DMS153 treated with DMSO at 0.1 percent for 48 hours (cell line): ENCODE measurements around the gene TICAM1.
"Not testable (repeated sequence)": the region's sequence is repeated elsewhere in the genome, so short reads cannot be mapped to it uniquely, and the experiment has no call there.

Experiments used
- DNase-seq: peaks from one replicate; lab custom pipeline; 2025; ENCODE audit not compliant: unreplicated experiment; lab: John Stamatoyannopoulos, UW

TICAM1 gene

GRCh38 chr19:4845975-4846374 is 14.5 kb upstream of the TICAM1 start:
- not testable (repeated sequence) for DNase-seq

GRCh38 chr19:4844348-4845179 is 13.1 kb upstream of the TICAM1 start:
- no peak for DNase-seq

GRCh38 chr19:4843647-4843965 is 12.1 kb upstream of the TICAM1 start:
- no peak for DNase-seq

- no peak for DNase-seq
Observed at GRCh38 chr19:4839192-4839591, 7.7 kb upstream of the TICAM1 start.

- no peak for DNase-seq
Observed at GRCh38 chr19:4832776-4833175, 1.3 kb upstream of the TICAM1 start.

- not testable (repeated sequence) for DNase-seq
Observed at GRCh38 chr19:4831979-4832340, 448 bp upstream of the TICAM1 start.

GRCh38 chr19:4830768-4831265 is 695 bp downstream of the TICAM1 start:
- no peak for DNase-seq

- no peak for DNase-seq
Observed at GRCh38 chr19:4830332-4830731, 1.2 kb downstream of the TICAM1 start.

- no peak for DNase-seq
Observed at GRCh38 chr19:4829001-4829712, 2.4 kb downstream of the TICAM1 start.

- no peak for DNase-seq
Observed at GRCh38 chr19:4823577-4823976, 7.9 kb downstream of the TICAM1 start.

- DNase-seq, result not testable (repeated sequence)
Observed at GRCh38 chr19:4822354-4822753, 9.2 kb downstream of the TICAM1 start.

- DNase-seq, result no peak
Observed at GRCh38 chr19:4821265-4821664, 10.2 kb downstream of the TICAM1 start.

- no peak for DNase-seq
Observed at GRCh38 chr19:4817467-4818277, 13.8 kb downstream of the TICAM1 start.

GRCh38 chr19:4816950-4817278 is 14.6 kb downstream of the TICAM1 start:
- no peak for DNase-seq

- peak; percentile 44 for DNase-seq
Observed at GRCh38 chr19:4816202-4816949, 15.1 kb downstream of the TICAM1 start.

GRCh38 chr19:4815426-4816201 is 15.9 kb downstream of the TICAM1 start:
- DNase-seq, result peak; percentile 87

- DNase-seq, result no peak
Observed at GRCh38 chr19:4814625-4815425, 16.7 kb downstream of the TICAM1 start.

- no peak for DNase-seq
Observed at GRCh38 chr19:4811328-4812131, 20.0 kb downstream of the TICAM1 start.

- no peak for DNase-seq
Observed at GRCh38 chr19:4807188-4807587, 24.3 kb downstream of the TICAM1 start.
